ENCODE data around the gene TAP1. TPM values are rescaled to one million over a fixed set of nuclear protein-coding genes. Genes with fewer than 3 reads are reported as not detected.

TAP1 gene
- total RNA-seq, 2 experiments from 2014 or later, result 91.5 to 93.9 TPM

- peaks cover 76% of the 10 kb centered on the region for H3K4me1 ChIP-seq (ENCODE audit: insufficient read depth, low read length)
- H3K27ac ChIP-seq (ENCODE audit: low read depth in 1 of 2, low read length in 2 of 2), result peak overlapping the region; percentile 99 to 100
- H3K4me3 Mint-ChIP-seq, result peak overlapping the region; percentile 97
- no peaks in the 10 kb centered on the region for H3K9me3 Mint-ChIP-seq
- intact Hi-C loops (cut with DNase I, micrococcal nuclease), result loop anchor here (1.0 to 10.0 kb wide), 4 partner anchors 8 to 1400 kb away; partner anchors contain the start of genes TAP1 (in 2 of the 2), HSD17B8 (in 1 of the 2), RING1 (in 1 of the 2) and RXRB (in 1 of the 2)
- H3K27me3 ChIP-seq (ENCODE audit: control insufficient read depth in 1 of 2, insufficient read depth in 2 of 2, low read length in 2 of 2), result no peaks in the 10 kb centered on the region
- no peaks in the 10 kb centered on the region for H3K27me3 Mint-ChIP-seq
- no peaks in the 10 kb centered on the region for H3K9me3 ChIP-seq (ENCODE audit: control insufficient read depth in 1 of 2, insufficient read depth in 1 of 2, low read length in 2 of 2)
- POLR2A ChIA-PET, result interaction anchor here (0.7 to 11.2 kb wide), 38 partner anchors 9 to 1415 kb away, joined by 3 to 901 read pairs (median 4); partner anchors contain the start of genes BRD2, DDX39B, FKBPL and GPSM3
- H3K4me3 ChIP-seq (ENCODE audit: low read length), result peak overlapping the region; percentile 94
- peaks cover 79% of the 10 kb centered on the region for H3K36me3 ChIP-seq (ENCODE audit: insufficient read depth, low read length)
- TF ChIP-seq CTCF (IDR thresholded peaks at IDR 0.05), result no peak
- H3K27ac Mint-ChIP-seq, result peak overlapping the region; percentile 99
- H3K4me1 Mint-ChIP-seq (ENCODE audit: low read depth), result peaks cover 93% of the 10 kb centered on the region
- peaks cover 98% of the 10 kb centered on the region for H3K36me3 Mint-ChIP-seq (ENCODE audit: low read depth)
- CTCF ChIA-PET, result interaction anchor here (1.1 to 4.0 kb wide), 6 partner anchors 10 to 139 kb away, joined by 3 to 66 read pairs (median 6); partner anchors contain the start of genes HLA-DMB, PSMB9 and TAP1
- DNase-seq (peak in 6 of 14 experiments; percentile 20 to 64 (median 51)), ATAC-seq (ENCODE audit: poor library complexity) (peak; percentile 9)
Measured at GRCh38 chr6:32844839-32845383, 8.6 kb downstream of the TAP1 start.

- Mint-ChIP-seq H3K4me3 (peak within 1 kb of the TSS; percentile 97), H3K9me3 (no peaks in the 10 kb centered on the region), H3K36me3 (ENCODE audit: low read depth) (peaks cover 93% of the 10 kb centered on the region), H3K27ac (peak within 1 kb of the TSS; percentile 99), H3K27me3 (no peaks in the 10 kb centered on the region), H3K4me1 (ENCODE audit: low read depth) (peaks cover 96% of the 10 kb centered on the region)
- peak; percentile 94 to 99 (median 98) for DNase-seq
- H3K27me3 ChIP-seq (ENCODE audit: control insufficient read depth in 1 of 2, insufficient read depth in 2 of 2, low read length in 2 of 2), result no peaks in the 10 kb centered on the region
- no peaks in the 10 kb centered on the region for H3K9me3 ChIP-seq (ENCODE audit: control insufficient read depth in 1 of 2, insufficient read depth in 1 of 2, low read length in 2 of 2)
- H3K36me3 ChIP-seq (ENCODE audit: insufficient read depth, low read length), result peaks cover 73% of the 10 kb centered on the region
- H3K27ac ChIP-seq (ENCODE audit: low read depth in 1 of 2, low read length in 2 of 2), result peak within 1 kb of the TSS; percentile 99 to 100
- ATAC-seq (ENCODE audit: poor library complexity), result peak; percentile 79
- TF ChIP-seq CTCF (IDR thresholded peaks at IDR 0.05), result no peak
- peaks cover 73% of the 10 kb centered on the region for H3K4me1 ChIP-seq (ENCODE audit: insufficient read depth, low read length)
- intact Hi-C loops (cut with DNase I, micrococcal nuclease), result loop anchor here (1.0 to 10.0 kb wide), 4 partner anchors 9 to 1401 kb away; partner anchors contain the start of genes HSD17B8 (in 1 of the 2), RING1 (in 1 of the 2), RXRB (in 1 of the 2) and SLC39A7 (in 1 of the 2)
- H3K4me3 ChIP-seq (ENCODE audit: low read length), result peak within 1 kb of the TSS; percentile 94
- ChIA-PET CTCF (interaction anchor here (0.6 to 4.0 kb wide), 7 partner anchors 10 to 140 kb away, joined by 3 to 66 read pairs (median 5); partner anchors contain the start of genes HLA-DMB, PSMB9 and TAP1), POLR2A (interaction anchor here (0.7 to 11.2 kb wide), 36 partner anchors 9 to 1414 kb away, joined by 3 to 901 read pairs (median 4); partner anchors contain the start of genes BRD2, DDX39B, FKBPL and GPSM3)
Measured at GRCh38 chr6:32843979-32844838, 9.3 kb downstream of the TAP1 start, which contains the start of gene PSMB8. TSS of gene PSMB8 (minus strand) at chr6:32844047. CDS start at chr6:32843996, 51 bp downstream.

All from CD4-positive, alpha-beta T cell (primary cell).